HG03175 (cell line): ENCODE results near the gene SCN1A.

ENCODE experiments used
- ATAC-seq: cut with Tn5 transposase; IDR thresholded peaks from one replicate; pipeline ENCODE4 v1.9.1; 2021; ENCODE audit warnings: mild to moderate bottlenecking, moderate library complexity; ENCODE audit not compliant: unreplicated experiment

SCN1A gene

GRCh38 chr2:166082736-166083135, 45.1 kb downstream of the SCN1A start:
- no peak for ATAC-seq

- ATAC-seq: no peak
Measured at GRCh38 chr2:166081852-166082251, 46.0 kb downstream of the SCN1A start.

- ATAC-seq: no peak
Measured at GRCh38 chr2:166081131-166081632, 46.6 kb downstream of the SCN1A start.

- no peak for ATAC-seq
Measured at GRCh38 chr2:166074430-166074829, 53.4 kb downstream of the SCN1A start.

DNA sequence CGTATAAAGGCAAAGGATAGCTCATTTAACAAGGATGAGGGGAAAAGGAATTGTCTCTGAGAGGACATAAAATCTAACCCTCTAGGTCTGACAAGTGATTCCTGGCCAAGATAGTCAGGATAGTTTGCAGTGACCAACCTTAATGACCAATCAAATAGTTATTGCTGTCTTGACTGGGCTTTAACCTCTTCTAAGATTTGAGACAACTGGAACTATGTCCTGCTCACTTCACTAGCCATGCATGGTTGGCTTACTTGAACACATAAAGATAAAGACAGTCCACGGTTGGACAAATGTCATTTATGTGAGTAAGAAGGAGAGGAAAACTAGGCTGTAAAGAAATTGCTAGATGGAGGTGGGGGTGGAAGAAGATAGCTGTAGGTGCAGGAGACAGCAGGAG, 53.8 kb downstream of the SCN1A start:
- no peak for ATAC-seq

- no peak for ATAC-seq
Measured at GRCh38 chr2:166070231-166070630, 57.6 kb downstream of the SCN1A start.

GRCh38 chr2:166068981-166069380, 58.8 kb downstream of the SCN1A start:
- ATAC-seq: no peak

GRCh38 chr2:166067229-166067628, 60.6 kb downstream of the SCN1A start:
- no peak for ATAC-seq

DNA sequence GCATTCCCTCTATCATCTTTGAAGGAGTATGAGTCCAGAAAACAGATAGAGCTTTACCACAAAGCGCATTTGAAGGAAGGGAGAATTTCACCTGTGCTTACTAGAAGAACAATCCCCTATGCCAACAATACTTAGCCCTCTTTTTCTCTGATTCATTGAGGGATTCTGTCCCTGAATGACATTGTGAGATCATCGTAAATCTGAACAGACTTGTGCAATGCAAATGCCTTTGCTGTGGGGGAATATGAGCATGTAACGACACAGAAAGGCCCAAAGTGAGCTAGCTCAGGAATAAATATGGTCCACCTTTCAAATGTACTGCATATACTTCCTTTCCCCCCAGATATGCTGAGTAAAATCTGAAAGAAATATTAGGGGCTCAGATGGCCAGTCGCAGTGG, 67.6 kb downstream of the SCN1A start:
- ATAC-seq: no peak

GRCh38 chr2:166057370-166058164, 70.3 kb downstream of the SCN1A start:
- ATAC-seq: no peak

DNA sequence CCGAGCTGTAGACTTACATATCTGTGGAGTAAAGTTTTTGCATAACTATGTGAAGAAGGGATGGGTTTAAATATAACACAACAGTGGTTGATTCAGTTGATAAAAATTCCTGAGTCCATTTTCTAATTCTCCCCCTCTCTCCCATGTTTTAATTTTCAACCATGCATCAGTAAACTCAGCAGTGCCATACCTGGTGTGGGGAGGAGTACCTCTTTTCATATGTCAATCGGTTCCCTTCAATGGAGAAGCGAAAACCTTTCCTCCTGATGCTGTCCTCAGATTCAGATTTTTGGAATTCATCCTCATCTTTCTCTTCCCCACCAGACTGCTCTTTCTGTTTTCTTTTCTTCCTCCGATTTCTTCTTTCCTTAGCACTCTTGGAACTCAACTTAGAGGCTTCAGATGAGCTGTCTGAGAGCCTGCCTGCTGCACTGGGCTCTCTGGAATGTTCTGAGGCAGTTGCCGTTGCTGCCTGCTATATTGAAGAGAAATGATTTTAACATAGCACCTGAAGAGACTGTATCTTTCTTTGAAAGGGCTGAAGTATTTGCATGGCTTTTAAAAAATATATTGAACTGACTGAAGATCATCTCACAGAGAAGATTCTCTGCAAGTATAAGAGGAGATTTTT, 82.9 kb downstream of the SCN1A start:
- no peak for ATAC-seq

- no peak for ATAC-seq
Measured at GRCh38 chr2:166042768-166043390, 84.9 kb downstream of the SCN1A start.

DNA sequence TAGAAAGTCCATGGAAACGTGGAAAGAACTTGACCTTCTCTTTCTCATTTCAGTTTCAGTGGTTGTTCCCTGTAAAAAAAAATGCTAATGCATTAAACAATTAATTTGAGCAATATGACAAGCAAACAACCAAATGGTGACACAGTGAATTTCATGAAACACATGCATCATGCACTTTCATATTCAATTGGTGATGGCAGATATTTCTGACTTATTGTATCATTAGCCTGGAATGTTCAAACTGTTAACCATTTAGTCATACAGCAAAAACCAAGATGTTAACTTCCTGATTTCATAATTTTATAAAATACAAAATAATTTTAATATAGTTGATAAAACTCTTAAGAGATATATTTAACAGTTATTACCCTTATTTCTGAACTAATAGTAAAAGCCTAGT, 85.5 kb downstream of the SCN1A start:
- ATAC-seq: no peak

DNA sequence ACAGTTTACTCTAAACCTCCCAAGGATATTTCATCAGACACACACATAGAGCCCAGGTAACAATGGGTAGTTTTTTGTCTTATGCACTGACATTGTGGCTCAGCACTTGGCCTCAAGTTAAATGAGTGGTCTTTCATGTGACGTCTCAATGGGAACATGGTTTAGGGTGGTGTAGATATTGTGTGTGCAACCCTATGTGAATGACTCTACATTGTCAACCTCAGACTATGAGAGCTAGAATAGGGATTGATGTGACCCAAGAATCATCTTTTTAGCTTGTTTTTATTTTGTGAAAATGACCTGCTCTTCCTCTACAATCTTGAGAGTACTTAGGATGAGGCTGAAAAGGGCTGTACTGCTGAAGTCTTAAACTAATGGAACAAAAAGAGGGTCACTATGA, 86.2 kb downstream of the SCN1A start:
- no peak for ATAC-seq

DNA sequence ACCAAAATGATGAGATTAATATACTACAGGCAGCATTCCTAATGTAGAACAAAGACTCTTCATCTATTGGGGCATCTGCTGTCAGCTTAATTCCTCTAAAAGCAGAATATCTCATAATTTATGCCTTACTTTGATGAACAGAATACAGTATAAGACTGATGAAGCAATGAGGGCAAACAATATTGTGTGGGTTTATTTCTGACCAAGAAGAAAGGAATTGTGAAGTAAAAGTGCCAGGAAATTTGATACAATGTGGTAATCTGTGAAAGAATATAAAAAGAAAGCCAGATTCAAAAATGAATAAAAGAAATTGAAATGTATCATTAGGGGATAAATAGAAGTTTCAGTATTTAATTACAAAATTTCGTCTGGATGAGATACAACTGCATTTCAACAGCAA, 95.5 kb downstream of the SCN1A start:
- ATAC-seq: no peak

GRCh38 chr2:166031054-166031453, 96.8 kb downstream of the SCN1A start:
- no peak for ATAC-seq

GRCh38 chr2:166025313-166025712, 102.5 kb downstream of the SCN1A start:
- no peak for ATAC-seq

GRCh38 chr2:166017208-166017607, 110.6 kb downstream of the SCN1A start:
- ATAC-seq: no peak

GRCh38 chr2:166013878-166014277, 113.9 kb downstream of the SCN1A start:
- no peak for ATAC-seq

GRCh38 chr2:166011660-166012059, 116.2 kb downstream of the SCN1A start:
- ATAC-seq: no peak

GRCh38 chr2:166000401-166000800, 127.4 kb downstream of the SCN1A start:
- ATAC-seq: no peak

- no peak for ATAC-seq
Measured at GRCh38 chr2:165990846-165991245, 137.0 kb downstream of the SCN1A start.
